ENCODE results near the gene EPHB3. TPM values are rescaled to one million over a fixed set of nuclear protein-coding genes. Genes with fewer than 3 reads are reported as not detected.

The EPHB3 gene
- total RNA-seq, 2 donors from 2014 or later: 29.2 to 32.9 TPM

DNA sequence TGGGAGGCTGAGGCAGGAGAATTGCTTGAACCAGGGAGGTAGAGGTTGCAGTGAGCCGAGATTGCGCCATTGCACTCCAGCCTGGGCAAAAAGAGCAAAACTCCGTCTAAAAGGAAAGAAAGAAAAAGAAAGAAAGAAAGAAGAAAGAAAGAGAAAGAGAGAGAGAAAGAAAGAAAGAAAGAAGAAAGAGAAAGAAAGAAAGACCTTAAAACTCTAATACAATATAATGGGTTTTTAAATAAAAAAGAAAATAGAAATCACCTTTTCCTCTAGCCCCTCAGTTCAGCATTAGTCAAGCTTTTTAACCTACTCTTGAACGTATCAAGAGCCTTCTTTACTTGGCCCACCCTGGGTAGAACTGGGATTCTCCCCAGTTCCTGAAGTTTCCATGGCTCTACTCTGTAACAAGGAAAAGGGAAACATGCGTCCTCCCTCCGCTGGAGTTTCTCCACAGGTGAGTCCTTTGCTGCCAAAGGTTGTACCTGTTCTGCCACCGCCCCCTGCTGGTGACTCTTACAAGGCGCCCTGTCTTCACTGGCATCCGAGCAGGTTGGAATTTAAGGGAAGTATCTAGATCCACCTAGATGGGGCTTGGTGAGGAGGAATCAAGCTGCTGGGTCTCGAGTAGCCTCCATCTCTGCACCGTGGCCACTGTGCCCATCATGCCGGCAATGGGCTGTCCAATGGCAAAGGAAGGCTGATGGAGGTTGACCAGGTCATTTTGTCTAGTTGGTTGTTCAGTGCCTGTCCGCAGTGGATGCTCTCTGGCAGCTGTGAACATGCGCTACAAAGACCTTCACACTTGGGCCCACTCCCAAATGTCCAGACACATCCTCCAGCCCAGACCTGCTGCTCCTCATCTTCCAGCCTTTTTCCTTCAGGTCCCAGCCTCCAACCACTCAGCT, 20.6 kb upstream of the EPHB3 start:
- intact Hi-C loops (cut with DNase I, micrococcal nuclease): loop anchor here in 1 of 2 donors (10.0 kb wide), 1 partner anchor 166 kb away; the partner anchor contains the start of gene THPO

DNA sequence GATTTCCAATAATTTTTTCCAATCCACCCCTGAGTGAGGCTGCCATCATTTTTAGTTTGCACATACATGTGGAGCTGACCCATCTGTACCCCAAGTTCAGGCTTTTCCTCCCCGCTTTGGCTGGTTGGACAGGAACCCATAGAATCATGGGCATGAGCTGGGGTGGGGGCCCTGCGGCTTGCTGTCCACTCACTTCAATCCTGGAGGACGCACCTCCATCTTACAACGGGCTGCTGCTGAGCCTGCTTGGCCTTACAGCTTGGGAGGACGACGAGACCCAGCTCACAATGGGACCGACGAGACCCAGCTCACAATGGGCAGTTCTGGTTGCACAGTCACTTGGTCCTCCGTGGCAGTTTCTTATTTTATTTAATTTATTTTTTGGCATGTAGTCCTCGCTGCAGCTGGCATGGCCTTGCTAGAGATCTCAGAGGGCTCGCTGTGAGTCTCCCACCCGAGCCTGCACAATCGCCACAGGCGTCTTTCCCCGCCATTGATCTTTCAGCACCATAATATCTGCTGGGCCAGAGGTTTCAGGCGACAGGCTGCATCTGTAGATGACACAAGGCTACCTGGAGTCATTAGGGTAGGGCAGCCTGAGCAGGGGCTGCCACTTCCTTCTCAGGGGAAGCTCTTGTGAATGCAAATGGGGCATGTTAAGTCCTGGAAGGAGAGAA, 19.6 kb upstream of the EPHB3 start:
- DNase-seq: no peak

More for the DNA sequence above, 20.6 kb upstream of the EPHB3 start:
- ATAC-seq (peak; percentile 91), DNase-seq (peak; percentile 80 to 93)

DNA sequence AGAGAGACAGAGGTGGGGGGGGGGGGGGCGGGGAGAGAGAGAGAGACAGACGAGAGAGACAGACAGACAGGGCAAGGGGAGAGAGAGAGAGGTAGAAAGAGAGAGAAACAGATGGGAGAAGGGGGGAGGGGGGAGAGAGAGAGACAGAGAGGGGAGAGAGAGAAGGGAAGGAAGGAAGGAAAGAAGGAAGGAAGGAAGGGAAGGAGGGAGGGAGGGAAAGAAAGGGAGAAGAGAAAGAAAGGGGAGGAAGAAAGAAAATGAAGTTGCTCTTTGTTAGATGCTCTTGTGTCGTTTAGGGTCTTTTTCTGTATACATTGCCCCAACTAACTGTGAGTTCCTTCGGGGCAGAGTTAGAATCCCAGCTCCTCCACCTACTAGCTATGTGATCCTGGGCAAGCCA, 19.0 kb upstream of the EPHB3 start:
- ATAC-seq (no peak), DNase-seq (peak in 1 of 2 donors; percentile 5)
- intact Hi-C loops (cut with DNase I, micrococcal nuclease): loop anchor here in 1 of 2 donors (10.0 kb wide), 1 partner anchor 168 kb away; the partner anchor contains the start of gene THPO

More for the DNA sequence above, 19.6 kb upstream of the EPHB3 start:
- no peak for ATAC-seq
- intact Hi-C loops (cut with DNase I, micrococcal nuclease): loop anchor here in 1 of 2 donors (10.0 kb wide), 1 partner anchor 167 kb away; the partner anchor contains the start of gene THPO

DNA sequence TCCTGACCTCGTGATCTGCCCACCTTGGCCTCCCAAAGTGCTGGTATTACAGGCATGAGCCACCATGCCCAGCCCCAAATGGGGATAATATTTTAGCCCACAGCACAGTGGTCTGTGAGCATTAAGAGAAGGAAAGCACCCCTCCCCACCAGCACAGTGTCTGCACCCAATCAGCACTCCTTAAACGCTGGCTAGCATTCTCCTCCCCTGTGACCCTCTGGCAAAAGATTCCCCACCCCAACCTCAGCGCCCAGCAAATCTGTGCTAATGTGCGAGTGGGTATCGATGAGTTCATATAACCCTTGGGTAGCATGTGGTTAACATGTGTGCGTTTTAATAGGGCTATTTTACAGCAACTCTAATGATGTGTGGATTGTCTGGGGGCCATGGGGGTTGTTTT, 18.3 kb upstream of the EPHB3 start:
- intact Hi-C loops (cut with DNase I, micrococcal nuclease): loop anchor here in 1 of 2 donors (10.0 kb wide), 1 partner anchor 168 kb away; the partner anchor contains the start of gene THPO
- DNase-seq (peak in 1 of 2 donors; percentile 9), ATAC-seq (no peak)

DNA sequence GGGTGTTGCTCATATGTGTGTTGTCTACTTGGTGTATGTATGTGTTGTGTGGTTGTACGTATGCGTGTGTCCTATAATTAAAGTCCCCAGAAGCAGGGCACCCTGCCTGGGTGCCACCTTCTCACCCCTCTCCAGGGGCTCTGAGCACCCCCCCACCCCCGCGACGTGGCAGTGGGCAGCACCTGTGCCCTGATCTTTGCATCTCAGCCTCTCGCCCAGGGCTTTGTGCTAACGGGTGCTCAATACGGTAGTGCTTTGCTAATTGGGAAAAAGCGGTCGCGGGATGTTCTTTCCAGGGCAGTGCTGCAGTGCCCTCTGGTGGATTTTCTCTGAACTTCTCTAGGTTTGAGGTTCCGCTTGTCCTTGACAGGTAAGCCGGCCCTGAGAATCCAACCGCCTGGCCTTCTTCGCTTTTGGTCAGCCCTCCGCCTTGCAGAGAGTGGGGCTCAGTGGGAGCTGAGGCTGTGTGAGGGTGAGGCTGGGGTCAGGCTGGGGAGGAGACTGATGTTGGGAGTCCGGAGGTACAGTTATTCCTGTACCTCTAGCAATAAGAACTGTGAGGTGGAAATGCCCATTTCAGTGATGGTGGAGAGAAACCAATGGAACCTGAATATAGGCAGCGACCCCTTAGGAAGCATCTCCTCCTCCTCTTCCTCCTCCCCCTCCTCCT, 17.6 kb upstream of the EPHB3 start:
- intact Hi-C loops (cut with DNase I, micrococcal nuclease): loop anchor here in 1 of 2 donors (10.0 kb wide), 1 partner anchor 169 kb away; the partner anchor contains the start of gene THPO
- DNase-seq (peak; percentile 63 to 75), ATAC-seq (peak; percentile 60)

DNA sequence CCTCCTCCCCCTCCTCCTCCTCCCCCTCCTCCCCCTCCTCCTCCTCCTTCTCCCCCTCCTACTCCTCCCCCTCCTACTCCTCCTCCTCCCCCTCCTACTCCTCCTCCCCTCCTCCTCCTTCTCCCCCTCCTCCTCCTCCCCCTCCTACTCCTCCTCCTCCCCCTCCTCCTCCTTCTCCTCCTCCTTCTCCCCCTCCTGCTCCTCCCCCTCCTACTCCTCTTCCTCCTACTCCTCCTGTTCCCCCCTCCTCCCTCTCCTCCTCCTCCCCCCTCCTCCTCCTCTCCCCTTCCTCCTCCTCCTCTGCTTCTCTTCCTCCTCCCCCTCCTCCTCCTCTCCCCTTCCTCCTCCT, 17.1 kb upstream of the EPHB3 start:
- intact Hi-C loops (cut with DNase I, micrococcal nuclease): loop anchor here in 1 of 2 donors (10.0 kb wide), 1 partner anchor 170 kb away; the partner anchor contains the start of gene THPO
- ATAC-seq (no peak), DNase-seq (peak in 1 of 2 donors; percentile 8)

DNA sequence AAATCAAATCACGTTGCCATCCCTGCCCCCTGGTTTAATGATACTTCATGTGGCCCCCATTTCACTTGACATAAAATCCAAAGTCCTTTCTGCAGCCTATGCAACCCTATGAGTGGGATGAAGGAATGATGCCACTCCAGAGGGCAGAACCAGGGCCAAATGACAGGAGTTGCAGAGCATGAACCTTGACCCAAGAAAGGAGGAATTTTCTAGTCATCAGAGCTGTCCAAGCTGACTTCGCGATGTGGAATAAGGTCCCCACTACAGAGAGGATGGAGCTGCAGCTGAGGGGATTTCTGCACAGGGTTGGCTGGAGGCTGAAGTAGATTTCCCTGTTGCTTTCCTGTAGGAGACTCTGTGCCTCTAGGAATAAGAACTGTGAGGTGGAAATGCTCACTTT, 15.8 kb upstream of the EPHB3 start:
- DNase-seq: peak in 1 of 2 donors; percentile 15
- intact Hi-C loops (cut with DNase I, micrococcal nuclease): loop anchor here in 1 of 2 donors (10.0 kb wide), 1 partner anchor 171 kb away; the partner anchor contains the start of gene THPO
- no peak for ATAC-seq

DNA sequence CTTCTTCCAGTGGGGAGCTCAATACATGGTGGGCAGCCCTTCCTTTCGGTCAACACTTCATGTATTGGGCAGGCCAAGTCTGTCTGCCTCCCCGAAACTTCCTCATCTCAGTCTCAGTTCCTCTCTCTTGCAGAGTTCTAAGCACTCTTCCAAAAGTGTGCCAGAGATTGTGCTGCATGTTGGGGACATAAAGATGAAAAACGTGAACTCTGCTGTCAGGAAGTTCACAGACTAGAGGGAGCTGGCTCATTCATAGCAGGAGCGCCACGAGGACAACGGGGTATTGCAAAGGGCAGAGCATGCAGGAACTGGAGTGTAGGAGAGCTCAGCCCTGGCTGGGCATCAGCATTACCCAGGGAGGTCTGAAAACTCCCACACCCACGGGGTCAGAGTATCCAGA, 15.3 kb upstream of the EPHB3 start:
- intact Hi-C loops (cut with DNase I, micrococcal nuclease): loop anchor here in 1 of 2 donors (10.0 kb wide), 1 partner anchor 171 kb away; the partner anchor contains the start of gene THPO
- DNase-seq (peak in 1 of 2 donors; percentile 39), ATAC-seq (peak; percentile 39)

DNA sequence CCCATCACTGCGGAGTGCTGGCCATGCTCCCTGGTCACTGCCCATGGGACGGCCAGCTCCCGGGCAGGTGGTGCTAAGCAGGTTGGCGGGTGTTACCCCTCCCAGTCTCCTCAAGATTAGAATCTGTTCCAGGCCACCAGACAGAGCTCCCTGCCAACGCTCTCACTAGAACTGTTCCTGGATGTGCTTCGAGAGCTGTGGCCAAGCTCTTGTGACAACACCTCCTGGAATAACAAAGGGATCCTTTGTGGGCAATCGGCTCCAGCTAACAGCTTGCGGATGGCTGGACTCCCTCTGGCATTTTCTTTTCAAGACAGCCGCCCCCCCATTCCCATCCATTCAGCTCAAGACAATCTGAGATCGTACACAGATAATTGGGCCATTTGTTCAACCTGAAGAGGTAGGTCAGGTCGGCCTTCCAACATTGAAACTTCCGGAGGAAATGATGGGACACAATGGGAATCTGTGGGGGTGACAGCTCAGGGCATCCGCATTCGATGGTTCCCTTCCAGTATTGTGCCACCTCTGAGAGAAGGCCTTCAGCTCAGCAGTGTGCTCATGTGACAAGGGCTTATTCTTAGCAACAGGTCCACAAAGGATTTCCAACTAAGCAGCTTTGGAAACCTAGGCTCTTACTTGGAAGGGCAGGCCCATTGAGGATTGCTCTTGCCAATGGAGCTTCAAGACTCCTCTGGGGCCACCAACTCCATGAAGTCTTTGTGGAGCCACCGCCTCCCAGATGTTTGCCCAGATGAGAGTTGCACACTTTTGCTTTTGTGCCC, 11.6 kb upstream of the EPHB3 start:
- intact Hi-C loops (cut with DNase I, micrococcal nuclease): loop anchor here in 1 of 2 donors (10.0 kb wide), 1 partner anchor 175 kb away; the partner anchor contains the start of gene THPO
- DNase-seq: no peak
- peak; percentile 47 for ATAC-seq

DNA sequence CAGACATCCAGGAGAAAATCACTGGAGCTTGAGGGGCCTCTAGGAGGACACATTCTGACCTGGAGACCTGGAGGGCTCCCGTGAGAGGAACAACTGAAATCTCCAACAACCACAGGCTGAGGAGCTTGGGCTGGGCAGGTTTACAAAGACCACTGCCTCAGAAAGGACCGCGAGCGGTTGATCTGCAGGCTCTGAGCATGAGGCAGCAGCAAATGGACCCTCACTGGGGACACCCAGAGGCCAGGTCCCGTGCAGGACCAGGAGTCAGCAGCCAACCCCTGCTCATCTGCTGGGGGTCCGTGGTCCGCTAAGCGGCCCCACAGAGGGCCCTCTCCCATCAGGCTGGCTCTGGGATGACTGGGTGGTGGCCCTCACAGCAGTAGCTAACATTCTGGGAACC, 10.5 kb upstream of the EPHB3 start:
- intact Hi-C loops (cut with DNase I, micrococcal nuclease): no loop called here
- DNase-seq (no peak), ATAC-seq (no peak)

DNA sequence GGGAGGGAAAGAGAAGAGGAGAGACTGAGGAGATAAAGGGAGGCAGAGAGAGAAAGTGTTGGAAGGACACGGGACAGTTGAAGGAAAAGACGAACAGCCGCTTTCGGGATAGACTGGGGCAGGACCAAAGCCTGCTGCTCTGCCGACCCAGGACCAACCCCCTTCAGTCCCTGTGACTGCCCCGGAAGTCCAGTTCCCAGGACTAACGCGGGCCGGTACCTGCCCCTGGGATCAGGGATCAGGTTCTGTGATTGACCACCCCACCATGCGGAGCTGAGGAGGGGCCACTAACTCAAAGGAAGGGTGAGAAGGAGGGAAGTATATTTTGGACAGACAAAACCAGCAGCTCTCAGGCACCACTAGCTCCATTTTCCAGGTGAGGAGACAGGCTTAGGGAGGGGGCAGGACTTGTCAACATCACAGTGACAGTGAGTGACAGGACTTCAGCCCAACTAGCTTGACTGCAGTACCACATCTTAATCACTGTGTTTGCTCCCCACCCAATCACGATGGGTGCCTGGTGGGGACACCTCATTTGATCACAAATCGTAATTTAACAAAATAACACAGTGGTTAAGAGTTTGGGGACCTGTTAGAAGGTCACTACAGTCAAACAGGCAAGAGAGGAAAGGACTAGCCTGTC, 9.8 kb upstream of the EPHB3 start:
- DNase-seq (no peak), ATAC-seq (no peak)
- intact Hi-C loops (cut with DNase I, micrococcal nuclease): no loop called here

DNA sequence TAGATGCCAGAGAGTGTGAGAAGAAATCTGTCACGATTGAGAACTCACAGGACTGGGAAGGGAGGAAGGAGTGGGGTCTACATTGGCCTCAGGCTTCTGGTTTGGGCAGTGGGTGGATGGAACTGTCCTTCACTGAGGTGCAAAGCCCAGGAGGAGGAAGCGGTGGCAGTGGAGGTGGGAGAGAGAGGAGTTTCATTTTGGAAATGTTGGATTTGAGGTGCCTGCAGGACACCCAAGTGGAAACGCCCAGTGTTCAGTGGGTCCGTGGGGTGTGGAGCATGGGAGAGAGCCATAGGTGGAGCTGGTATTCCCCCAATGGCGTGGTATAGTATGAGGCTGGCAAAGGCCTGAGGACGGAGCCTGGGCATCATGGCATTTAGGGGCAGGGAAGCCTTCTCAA, 9.3 kb upstream of the EPHB3 start:
- intact Hi-C loops (cut with DNase I, micrococcal nuclease): no loop called here
- DNase-seq (no peak), ATAC-seq (no peak)

DNA sequence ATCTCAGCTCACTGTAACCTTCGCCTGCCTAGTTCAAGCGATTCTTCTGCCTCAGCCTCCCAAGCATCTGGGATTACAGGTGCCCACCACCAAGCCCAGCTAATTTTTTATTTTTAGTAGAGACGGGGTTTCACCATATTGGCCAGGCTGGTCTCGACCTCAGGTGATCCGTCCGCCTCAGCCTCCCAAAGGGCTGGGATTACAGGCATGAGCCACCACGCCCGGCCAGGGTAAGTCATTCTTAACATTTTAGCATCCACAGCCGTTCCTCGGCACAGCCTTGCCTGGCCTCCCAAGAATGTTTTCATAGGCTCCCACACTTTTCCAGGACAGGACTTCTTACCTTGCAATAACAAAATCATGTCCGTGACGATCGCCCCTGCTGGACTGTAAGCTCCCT, 8.7 kb upstream of the EPHB3 start:
- intact Hi-C loops (cut with DNase I, micrococcal nuclease): no loop called here
- ATAC-seq (no peak), DNase-seq (no peak)

DNA sequence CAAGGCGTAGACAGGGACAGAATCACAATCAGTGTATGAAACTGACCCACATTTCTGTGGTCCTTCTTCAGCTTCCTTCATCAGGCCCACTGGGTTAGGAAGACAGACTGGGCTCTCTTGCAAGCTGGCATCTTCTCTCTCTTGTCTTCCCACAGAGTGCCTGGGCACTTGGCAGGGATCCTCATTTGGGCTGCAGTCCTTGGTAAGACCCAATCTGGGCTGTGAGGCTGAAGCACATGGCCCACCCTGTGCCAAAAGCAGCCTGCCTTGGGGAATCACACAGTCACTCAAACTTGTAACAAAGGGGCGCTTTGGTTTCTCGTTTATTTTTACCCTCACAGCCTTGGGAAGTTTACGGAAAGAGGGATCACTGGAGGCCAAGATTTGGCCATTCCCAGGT, 8.2 kb upstream of the EPHB3 start:
- ATAC-seq (no peak), DNase-seq (no peak)
- intact Hi-C loops (cut with DNase I, micrococcal nuclease): no loop called here

DNA sequence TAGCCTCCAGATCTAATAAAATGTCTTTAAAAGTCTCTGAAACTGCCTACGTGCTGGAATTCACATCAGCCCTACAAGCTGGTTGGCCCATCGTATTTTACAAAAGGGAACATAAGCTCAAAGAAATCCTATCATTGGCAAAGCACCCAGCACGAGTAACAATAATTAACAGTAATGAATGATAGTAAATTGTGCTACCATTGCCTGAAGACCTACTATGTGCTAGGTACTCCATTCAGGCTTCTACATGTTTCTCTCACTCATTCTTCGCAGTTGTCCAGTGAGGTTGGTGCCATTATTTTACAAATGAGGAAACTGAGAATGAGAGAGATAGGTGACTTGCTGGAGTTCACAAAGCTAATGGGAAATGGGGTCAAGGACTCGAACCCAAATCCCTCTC, 7.1 kb upstream of the EPHB3 start:
- no peak for ATAC-seq
- DNase-seq: no peak
- intact Hi-C loops (cut with DNase I, micrococcal nuclease): no loop called here

DNA sequence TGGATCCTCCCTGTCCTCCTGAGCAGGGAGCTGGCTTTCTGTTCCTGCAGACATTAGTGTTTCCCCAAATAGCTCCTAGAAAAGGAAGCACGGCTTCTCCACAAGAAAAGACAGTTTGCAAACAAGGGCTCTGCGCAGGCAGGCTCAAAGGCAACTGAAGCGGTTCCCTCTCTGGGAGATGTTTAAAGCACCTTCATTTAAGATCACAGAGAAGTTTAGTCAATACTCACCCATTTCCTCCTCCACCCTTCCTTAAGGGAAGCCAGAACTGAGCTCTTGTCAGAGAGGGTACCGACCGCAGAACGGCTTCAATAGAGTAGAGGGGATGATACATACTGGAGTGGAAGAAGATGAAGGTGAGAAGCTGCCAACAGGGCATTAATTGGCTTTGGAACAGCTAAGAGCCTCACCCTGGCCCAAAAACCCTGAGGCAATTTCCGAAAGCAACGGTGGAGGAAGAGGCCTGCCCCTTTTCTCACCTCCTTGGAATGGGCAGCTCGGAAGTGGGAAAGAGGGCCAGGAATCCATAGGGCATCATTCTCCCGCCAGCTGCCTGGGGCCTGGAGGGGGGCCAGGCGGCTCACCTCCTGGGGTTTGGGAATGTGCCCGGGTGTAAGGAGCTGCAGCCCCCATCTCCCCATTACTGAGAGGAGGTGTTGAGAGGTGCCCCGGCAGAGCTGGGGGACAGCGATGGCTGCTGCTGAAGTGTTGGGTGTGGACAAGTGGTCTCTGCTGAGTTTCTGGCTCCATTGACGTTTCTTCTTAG, 4.8 kb upstream of the EPHB3 start:
- ATAC-seq (no peak), DNase-seq (no peak)
- intact Hi-C loops (cut with DNase I, micrococcal nuclease): no loop called here

DNA sequence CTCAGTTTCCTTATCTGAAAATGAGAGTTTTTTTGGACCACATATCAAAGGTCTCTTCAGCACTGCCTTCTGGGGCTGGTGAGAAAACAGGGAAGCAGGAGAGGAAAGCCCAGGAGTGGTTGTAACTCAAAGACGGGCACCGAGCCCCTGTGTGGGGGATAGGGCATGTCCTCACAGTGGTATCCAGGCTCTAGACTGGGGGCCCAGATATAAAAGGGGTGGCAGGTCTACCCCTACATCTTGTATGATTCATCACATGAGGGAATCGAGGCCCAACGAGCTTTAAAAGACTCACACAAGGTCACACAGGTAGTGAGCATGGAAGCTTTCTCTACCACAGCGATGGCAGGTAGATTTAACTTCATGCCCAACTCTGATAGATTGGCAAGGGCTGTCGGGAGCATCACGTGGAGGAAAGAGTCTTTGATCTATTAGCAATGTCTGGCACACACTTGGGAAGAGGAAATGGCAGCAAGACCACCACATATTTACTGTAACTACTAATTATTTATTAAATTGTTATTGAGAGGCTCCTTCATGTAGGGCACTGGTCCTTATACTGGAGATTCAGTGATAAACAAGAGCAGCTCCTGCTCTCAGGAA, 4.1 kb upstream of the EPHB3 start:
- ATAC-seq: no peak
- intact Hi-C loops (cut with DNase I, micrococcal nuclease): no loop called here
- DNase-seq: no peak
